ENCODE results near the gene HSPA1A. TPM values are rescaled to one million over a fixed set of nuclear protein-coding genes. Genes with fewer than 3 reads are reported as not detected.
"Not testable (repeated sequence)": the region's sequence is repeated elsewhere in the genome, so short reads cannot be mapped to it uniquely, and the experiment has no call there.

The HSPA1A gene
- total RNA-seq, 1 donor from 2014 or later: 131 TPM

DNA sequence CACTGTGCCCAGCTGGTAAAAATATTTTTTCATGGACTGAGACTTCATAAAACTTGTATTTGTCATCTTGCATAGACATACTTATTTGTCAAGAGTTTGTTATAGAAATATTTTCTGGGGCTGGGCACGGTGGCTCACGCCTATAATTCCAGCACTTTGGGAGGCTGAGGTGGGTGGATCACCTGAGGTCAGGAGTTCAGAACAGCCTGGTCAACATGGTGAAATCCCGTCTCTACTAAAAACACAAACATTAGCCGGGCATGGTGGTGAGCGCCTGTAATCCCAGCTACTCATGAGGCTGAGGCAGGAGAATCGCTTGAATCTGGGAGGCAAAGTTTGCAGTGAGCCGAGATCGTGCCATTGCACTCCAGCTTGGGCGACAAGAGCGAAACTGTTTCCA lies 6.7 kb upstream of the HSPA1A start:
- DNase-seq (ENCODE audit: low read depth): not testable (repeated sequence)

DNA sequence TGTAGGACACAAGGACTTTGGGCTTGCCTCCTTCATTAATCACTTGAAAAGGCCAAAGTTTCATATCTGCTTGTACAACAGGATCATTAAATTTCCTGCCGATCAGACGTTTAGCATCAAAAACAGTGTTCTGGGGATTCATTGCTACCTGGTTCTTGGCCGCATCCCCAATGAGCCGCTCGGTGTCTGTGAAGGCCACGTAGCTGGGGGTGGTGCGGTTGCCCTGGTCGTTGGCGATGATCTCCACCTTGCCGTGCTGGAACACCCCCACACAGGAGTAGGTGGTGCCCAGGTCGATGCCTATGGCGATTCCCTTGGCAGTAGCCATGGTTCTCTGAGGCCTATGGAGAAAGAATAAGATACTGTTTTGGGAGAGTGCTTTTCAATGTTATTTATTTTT lies 3.7 kb upstream of the HSPA1A start:
- no peak for DNase-seq (ENCODE audit: low read depth)

DNA sequence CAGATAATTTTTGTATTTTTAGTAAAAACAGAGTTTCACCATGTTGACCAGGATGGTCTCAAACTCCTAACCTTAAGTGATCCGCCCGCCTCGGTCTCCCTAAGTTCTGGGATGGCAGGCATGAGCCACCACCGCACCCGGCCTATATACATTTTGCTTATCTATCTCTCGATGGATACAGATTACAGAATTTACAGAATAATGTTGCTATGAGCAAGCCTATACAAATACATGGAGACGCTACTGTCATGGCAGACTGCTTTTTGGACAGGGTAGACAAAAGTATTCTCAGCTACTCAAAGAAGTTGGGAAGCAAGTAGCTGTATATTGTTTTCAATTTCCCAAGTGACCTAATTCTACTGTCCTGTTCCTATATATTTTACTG lies 1.9 kb upstream of the HSPA1A start:
- no peak for DNase-seq (ENCODE audit: low read depth)

GRCh38 chr6:31814677-31815024 lies 692 bp upstream of the HSPA1A start:
- DNase-seq (ENCODE audit: low read depth): peak; percentile 98

GRCh38 chr6:31817133-31817928 lies 2.0 kb downstream of the HSPA1A start:
- DNase-seq (ENCODE audit: low read depth): not testable (repeated sequence)

DNA sequence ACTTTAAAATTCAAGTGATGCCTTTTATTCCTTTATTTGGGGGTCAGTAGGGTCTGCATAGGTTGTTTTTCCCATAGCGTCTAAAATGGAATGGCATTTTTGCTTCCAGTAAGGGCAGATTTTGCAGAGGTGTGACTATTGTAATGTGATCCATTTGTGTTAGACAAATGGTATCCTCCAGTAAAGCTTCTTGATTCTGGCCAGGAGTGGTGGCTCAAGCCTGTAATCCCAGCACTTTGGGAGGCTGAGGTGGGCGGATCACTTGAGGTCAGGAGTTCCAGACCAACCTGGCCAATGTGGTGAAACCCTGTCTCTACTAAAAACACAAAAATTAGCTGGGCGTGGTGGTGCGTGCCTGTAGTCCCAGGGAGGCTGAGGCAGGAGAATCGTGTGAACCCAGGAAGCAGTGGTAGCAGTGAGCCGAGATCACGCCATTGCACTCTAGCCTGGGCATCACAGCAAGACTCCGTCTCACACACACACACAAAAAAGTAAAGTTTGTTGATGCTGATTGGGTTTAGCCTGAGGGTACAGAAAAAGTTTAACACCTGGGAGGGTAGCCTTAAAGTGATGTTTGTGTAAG lies 2.7 kb downstream of the HSPA1A start:
- DNase-seq (ENCODE audit: low read depth): not testable (repeated sequence)

- DNase-seq (ENCODE audit: low read depth): no peak
These were observed 4.5 kb downstream of the HSPA1A start for GRCh38 chr6:31819871-31820299.

- not testable (repeated sequence) for DNase-seq (ENCODE audit: low read depth)
These were observed 5.1 kb downstream of the HSPA1A start for GRCh38 chr6:31820399-31820798.

DNA sequence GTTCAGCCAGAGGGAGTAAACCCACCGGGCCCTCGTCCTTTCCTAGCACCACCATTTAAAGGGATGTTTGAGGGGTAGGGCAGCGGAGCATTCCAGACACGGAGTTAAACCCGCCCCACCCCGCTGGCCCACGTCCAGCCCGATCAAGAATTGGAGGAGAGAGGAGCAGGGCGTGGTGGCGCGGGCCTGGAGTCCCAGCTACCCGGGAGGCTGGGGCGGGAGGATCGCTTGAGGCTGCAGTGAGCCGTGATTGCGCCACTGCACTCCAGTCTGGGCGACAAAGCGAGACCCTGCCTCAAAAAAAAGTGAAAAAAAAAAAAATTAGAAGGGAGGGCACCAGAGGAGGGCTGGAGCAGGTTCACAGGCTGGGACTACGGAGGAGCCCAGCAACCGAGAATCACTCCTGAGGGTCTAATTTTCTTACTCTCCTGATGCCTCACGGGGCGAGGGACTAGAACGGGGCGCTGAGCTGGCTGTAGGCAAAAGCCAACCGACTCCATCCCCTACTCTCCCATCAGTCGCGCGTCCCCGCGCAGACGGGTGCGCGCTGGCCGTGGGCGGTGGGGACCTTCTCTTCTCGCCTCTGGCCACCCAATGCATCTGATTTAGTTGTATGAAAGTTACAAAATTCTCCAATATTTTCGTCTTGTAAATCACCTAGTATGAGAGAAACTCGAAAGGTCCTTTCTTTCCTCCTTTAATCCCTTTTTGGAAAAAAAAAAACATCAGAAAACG lies 6.1 kb downstream of the HSPA1A start:
- DNase-seq (ENCODE audit: low read depth): peak; percentile 75

DNA sequence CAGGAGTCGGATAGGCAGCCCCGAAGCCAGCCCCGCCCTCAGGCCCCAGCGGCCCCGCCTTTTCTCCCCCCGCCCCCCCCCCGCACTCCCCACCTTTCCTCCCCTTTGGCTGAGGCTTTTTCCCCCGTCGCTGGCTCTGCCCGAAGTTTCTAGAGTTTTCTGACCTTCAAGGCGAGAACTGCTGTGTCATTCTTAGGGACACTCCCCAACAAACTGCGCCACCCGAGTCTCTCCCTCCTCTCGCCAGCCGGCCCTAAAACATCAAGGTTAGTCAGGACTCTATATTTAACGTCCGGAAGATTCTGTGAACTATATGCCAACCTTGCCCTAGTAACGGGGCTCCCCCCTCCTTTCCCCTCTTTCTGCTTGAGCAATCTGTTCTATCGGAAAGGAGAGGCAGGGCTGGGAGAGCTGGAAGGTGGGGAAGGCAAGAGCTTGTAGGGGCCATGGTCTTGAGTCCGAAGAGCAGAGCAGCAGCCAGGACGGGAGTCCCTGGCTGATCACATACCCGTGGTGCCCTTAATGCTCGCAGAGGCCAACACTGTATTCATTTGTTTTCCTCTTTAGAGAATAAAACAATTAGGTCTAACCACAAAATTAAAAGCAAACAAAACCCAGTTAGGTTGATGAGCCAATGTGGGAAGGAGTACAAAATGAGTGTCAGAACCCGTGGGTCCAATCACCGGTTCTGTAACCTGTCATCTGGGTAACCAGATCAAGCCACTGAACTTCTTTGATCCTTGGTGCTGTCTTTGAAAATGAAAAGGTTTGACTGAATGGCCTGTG lies 6.9 kb downstream of the HSPA1A start:
- DNase-seq (ENCODE audit: low read depth): peak; percentile 88

DNA sequence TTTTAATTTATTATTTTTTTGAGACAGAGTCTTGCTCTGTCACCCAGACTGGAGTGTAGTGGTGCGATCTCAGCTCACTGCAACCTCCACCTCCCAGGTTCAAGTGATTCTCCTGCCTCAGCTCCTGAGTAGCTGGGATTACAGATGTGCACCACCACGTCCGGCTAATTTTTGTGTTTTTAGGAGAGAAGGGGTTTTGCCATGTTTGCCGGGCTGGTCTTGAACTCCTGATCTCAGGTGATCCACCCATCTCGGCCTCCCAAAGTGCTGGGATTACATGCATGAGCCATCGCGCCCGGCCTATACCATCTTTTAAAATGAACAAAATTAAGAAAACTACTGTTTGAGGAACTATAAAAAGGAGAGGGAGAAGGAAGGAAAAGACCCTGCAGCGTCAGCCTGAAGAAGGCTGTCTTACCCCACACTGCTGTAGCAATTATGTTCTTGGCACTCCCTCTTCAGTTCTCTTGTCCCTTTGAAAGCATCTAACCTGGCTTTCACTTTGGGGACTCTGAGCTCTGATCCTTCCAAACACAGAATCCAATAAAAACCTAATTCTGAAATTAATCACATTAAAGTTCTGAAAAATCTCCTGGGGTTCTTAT lies 8.4 kb downstream of the HSPA1A start:
- DNase-seq (ENCODE audit: low read depth): not testable (repeated sequence)

- no peak for DNase-seq (ENCODE audit: low read depth)
These were observed 10.2 kb downstream of the HSPA1A start for GRCh38 chr6:31825553-31825952.

DNA sequence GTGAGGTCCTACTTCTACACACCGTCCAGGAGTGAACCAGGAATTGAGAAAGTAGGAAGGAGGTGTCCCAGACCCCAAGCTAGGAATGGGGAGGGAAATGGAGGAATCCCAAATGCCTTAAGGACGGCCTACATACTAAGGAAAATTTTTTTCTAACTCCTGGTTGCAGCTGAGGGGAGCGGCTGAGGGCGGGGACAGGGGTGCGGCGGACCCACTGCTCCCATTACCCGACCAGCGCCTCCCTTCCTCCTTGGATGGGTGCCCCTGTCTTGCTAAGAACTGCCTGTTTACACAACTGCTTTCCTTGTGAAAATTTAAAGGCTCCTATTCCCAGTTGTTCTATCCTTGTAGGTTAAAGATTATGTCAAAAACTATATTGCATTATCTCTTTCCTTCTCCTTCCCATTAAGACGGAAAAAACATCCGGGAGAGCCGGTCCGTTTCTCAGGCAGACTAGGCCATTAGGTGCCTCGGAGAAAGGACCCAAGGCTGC lies 11.5 kb downstream of the HSPA1A start:
- DNase-seq (ENCODE audit: low read depth): peak; percentile 89

GRCh38 chr6:31827286-31828079 lies 12.1 kb downstream of the HSPA1A start, which contains the start of gene HSPA1B:
TSS of gene HSPA1B (plus strand) at chr6:31827738. CDS start at chr6:31827951, 213 bp downstream.
- peak; percentile 100 for DNase-seq (ENCODE audit: low read depth)

- peak; percentile 53 for DNase-seq (ENCODE audit: low read depth)
These were observed 14.4 kb downstream of the HSPA1A start for GRCh38 chr6:31829633-31830283.

- no peak for DNase-seq (ENCODE audit: low read depth)
These were observed 15.6 kb downstream of the HSPA1A start for GRCh38 chr6:31830886-31831335.

DNA sequence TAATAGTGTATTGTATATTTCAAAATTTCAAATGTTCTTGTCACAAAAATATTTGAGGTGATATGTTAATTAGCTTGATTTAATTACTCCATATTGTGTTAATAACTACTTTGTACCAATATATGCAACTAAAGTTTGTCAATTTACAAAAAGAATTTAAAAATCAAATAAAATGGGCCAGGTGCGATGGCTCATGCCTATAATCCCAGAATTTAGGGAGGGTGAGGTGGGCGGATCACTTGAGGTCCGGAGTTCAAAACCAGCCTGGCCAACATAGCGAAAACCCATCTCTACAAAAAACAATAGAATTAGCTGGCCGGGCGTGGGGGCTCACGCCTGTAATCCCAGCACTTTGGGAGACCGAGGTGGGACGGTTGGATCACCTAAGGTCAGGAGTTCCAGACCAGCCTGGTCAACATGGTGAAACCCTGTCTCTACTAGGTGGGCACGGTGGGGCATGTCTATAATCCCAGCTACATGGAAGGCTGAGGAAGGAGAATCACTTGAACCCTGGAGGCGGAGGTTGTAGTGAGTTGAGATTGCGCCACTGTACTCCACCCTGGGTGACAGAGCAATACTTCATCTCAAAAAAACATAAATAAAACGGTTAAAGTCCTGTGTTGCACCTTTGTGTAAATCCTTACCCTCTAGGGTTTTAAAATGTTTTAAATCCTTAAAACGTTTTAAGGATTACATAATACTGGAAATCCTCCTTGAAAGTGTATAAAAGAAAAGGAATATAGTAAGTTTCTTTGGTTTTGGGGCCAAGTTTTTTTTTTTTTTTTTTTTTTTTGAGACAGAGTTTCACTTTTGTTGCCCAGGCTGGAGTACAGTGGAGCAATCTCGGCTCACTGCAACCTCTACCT lies 16.2 kb downstream of the HSPA1A start:
- no peak for DNase-seq (ENCODE audit: low read depth)

Data from myocyte (in vitro differentiated cells).